IMR-90 (cell line): Measurements from ENCODE around the gene DUSP22. TPM values are rescaled to one million over a fixed set of nuclear protein-coding genes. Genes with fewer than 3 reads are reported as not detected.

Source experiments
- ATAC-seq: fragments of 200-7000 bp; cut with Tn5 transposase; 2 replicates; pipeline ENCODE4 v1.9.1; 2020; ENCODE audit warnings: low read depth, mild to moderate bottlenecking, moderate library complexity
- BruUV-seq: library from RNA; stranded (reverse); fragments of 400-500 nt; replicated peaks from 2 replicates; lab custom pipeline; 2021; lab: Mats Ljungman, UMichigan
- CTCF ChIA-PET: fragments of 300-600 bp; formaldehyde crosslinking; extraction: SDS; loops from one replicate; lab custom pipeline; 2021; ENCODE audit warnings: antibody characterized with exemption; lab: Yijun Ruan, JAX
- POLR2A ChIA-PET: fragments of 300-600 bp; sonication (Branson Sonifier 250); formaldehyde crosslinking; loops from one replicate; lab custom pipeline; 2022; ENCODE audit warnings: antibody characterized with exemption; ENCODE audit not compliant: unreplicated experiment; lab: Charles Lee
- DNase-seq: peaks from one replicate; pipeline ENCODE4 v3.0.0; 2013
- H2AFZ ChIP-seq: replicated peaks from 2 replicates; pipeline ENCODE3; 2013; ENCODE audit warnings: low read length, mild to moderate bottlenecking; ENCODE audit not compliant: poor library complexity
- H2AK5ac ChIP-seq: 2 replicates; pipeline ENCODE4 v1.6.1; 2013; ENCODE audit warnings: low read depth, low read length, inconsistent platforms
- H2AK9ac ChIP-seq: replicated peaks from 2 replicates; pipeline ENCODE3; 2013; ENCODE audit warnings: mild to moderate bottlenecking, low read depth, low read length, moderate library complexity; ENCODE audit not compliant: poor library complexity
- H2BK120ac ChIP-seq: 2 replicates; pipeline ENCODE4 v1.6.1; 2013; ENCODE audit warnings: low read depth, low read length, inconsistent platforms
- H2BK15ac ChIP-seq: 3 replicates; pipeline ENCODE4 v1.6.1; 2013; ENCODE audit warnings: low read depth, low read length, inconsistent platforms
- H2BK20ac ChIP-seq: 2 replicates; pipeline ENCODE4 v1.6.1; 2013; ENCODE audit warnings: low read depth, mild to moderate bottlenecking, inconsistent platforms, low read length, moderate library complexity
- H2BK5ac ChIP-seq: 2 replicates; pipeline ENCODE4 v1.6.1; 2013; ENCODE audit warnings: mild to moderate bottlenecking, low read depth, low read length, inconsistent platforms; ENCODE audit not compliant: poor library complexity, severe bottlenecking
- H3K14ac ChIP-seq: replicated peaks from 2 replicates; pipeline ENCODE4 v1.6.1; 2013; ENCODE audit warnings: low read depth, low read length, inconsistent platforms
- H3K18ac ChIP-seq: 2 replicates; pipeline ENCODE4 v1.6.1; 2013; ENCODE audit warnings: low read depth, low read length, control low read depth
- H3K23ac ChIP-seq: 2 replicates; pipeline ENCODE4 v1.6.1; 2013; ENCODE audit warnings: low read depth, low read length, inconsistent platforms
- H3K27ac ChIP-seq: 2 replicates; pipeline ENCODE4 v1.5.1; 2013; ENCODE audit warnings: mild to moderate bottlenecking, control low read depth, low read length; ENCODE audit not compliant: insufficient read depth
- H3K27me3 ChIP-seq: 2 replicates; pipeline ENCODE4 v1.6.1; 2013; ENCODE audit warnings: low read length; ENCODE audit not compliant: control insufficient read depth, insufficient read depth
- H3K36me3 ChIP-seq: 2 replicates; pipeline ENCODE4 v1.6.1; 2013; ENCODE audit warnings: low read length, mixed read lengths; ENCODE audit not compliant: control insufficient read depth, insufficient read depth
- H3K4ac ChIP-seq: 2 replicates; pipeline ENCODE4 v1.6.1; 2013; ENCODE audit warnings: low read depth, low read length, inconsistent platforms
- H3K4me1 ChIP-seq: 2 replicates; pipeline ENCODE4 v1.6.1; 2013; ENCODE audit warnings: low read length, mixed read lengths; ENCODE audit not compliant: control insufficient read depth, insufficient read depth
- H3K4me2 ChIP-seq: 2 replicates; pipeline ENCODE4 v1.6.1; 2013; ENCODE audit warnings: low read depth, mild to moderate bottlenecking, control low read depth, low read length, moderate library complexity
- H3K4me3 ChIP-seq: 2 replicates; pipeline ENCODE4 v1.5.1; 2013; ENCODE audit warnings: low read depth, mild to moderate bottlenecking, control low read depth, low read length, moderate library complexity; ENCODE audit not compliant: insufficient read depth
- H3K56ac ChIP-seq: 2 replicates; pipeline ENCODE4 v1.6.1; 2013; ENCODE audit warnings: low read length, inconsistent platforms; ENCODE audit not compliant: insufficient read depth; ENCODE audit errors: extremely low read depth
- H3K79me1 ChIP-seq, 2 experiments: 2 replicates each; pipeline ENCODE4 v1.6.1; 2013; ENCODE audit warnings: low read length in 2 of 2, inconsistent platforms in 1 of 2, low read depth in 1 of 2
- H3K9ac ChIP-seq: 2 replicates; pipeline ENCODE4 v1.6.1; 2013; ENCODE audit warnings: low read depth, low read length, control low read depth
- H3K9me1 ChIP-seq: 2 replicates; pipeline ENCODE4 v1.6.1; 2013; ENCODE audit warnings: low read length, inconsistent platforms; ENCODE audit not compliant: insufficient read depth
- H3K9me3 ChIP-seq: 2 replicates; pipeline ENCODE4 v1.6.1; 2013; ENCODE audit warnings: low read length; ENCODE audit not compliant: control insufficient read depth, insufficient read depth
- H4K20me1 ChIP-seq: 2 replicates; pipeline ENCODE4 v1.6.1; 2013; ENCODE audit warnings: low read length, inconsistent platforms; ENCODE audit not compliant: insufficient read depth
- H4K5ac ChIP-seq: 2 replicates; pipeline ENCODE4 v1.6.1; 2013; ENCODE audit warnings: mild to moderate bottlenecking, low read depth, low read length, control low read depth
- H4K8ac ChIP-seq, 2 experiments: 2 replicates each; pipeline ENCODE4 v1.6.1; 2013; ENCODE audit warnings: low read depth in 2 of 2, low read length in 2 of 2, control low read depth in 1 of 2, inconsistent platforms in 1 of 2
- H4K91ac ChIP-seq: 2 replicates; pipeline ENCODE4 v1.6.1; 2013; ENCODE audit warnings: low read depth, low read length, inconsistent platforms; ENCODE audit not compliant: insufficient read depth
- BHLHE40 ChIP-seq: fragments of 150-350 bp; IDR thresholded peaks from 2 replicates; pipeline ENCODE4 v1.6.1; 2016; ENCODE audit warnings: mild to moderate bottlenecking, low read depth, low read length
- CEBPB ChIP-seq: IDR thresholded peaks from 2 replicates; pipeline ENCODE4 v1.6.1; 2012; ENCODE audit warnings: low read depth, low read length, improper control_type of control experiment
- CHD1 ChIP-seq: IDR thresholded peaks from 2 replicates; pipeline ENCODE4 v1.6.1; 2012; ENCODE audit warnings: low read depth, low read length, improper control_type of control experiment
- ELK1 ChIP-seq: fragments of 150-350 bp; IDR thresholded peaks from 2 replicates; pipeline ENCODE4 v1.6.1; 2016; ENCODE audit warnings: low read depth, mild to moderate bottlenecking, low read length, moderate library complexity, borderline replicate concordance
- FOS ChIP-seq: fragments of 150-350 bp; IDR thresholded peaks from 2 replicates; pipeline ENCODE4 v1.6.1; 2016; ENCODE audit warnings: low read depth, low read length
- MAFK ChIP-seq: IDR thresholded peaks from 2 replicates; pipeline ENCODE4 v1.6.1; 2012; ENCODE audit warnings: low read depth, low read length, improper control_type of control experiment
- MXI1 ChIP-seq: IDR thresholded peaks from 2 replicates; pipeline ENCODE4 v1.6.1; 2012; ENCODE audit warnings: low read depth, mild to moderate bottlenecking, low read length, moderate library complexity, borderline replicate concordance
- NFE2L2 ChIP-seq: fragments of 150-350 bp; IDR thresholded peaks from 2 replicates; pipeline ENCODE4 v1.6.1; 2016; ENCODE audit warnings: low read depth, mild to moderate bottlenecking, low read length
- POLR2A ChIP-seq: IDR thresholded peaks from 2 replicates; pipeline ENCODE4 v1.6.1; 2012; ENCODE audit warnings: mild to moderate bottlenecking, low read depth, low read length
- RAD21 ChIP-seq: IDR thresholded peaks from 2 replicates; pipeline ENCODE4 v1.6.1; 2012; ENCODE audit warnings: low read length, improper control_type of control experiment
- RCOR1 ChIP-seq: IDR thresholded peaks from 2 replicates; pipeline ENCODE4 v1.6.1; 2012; ENCODE audit warnings: mild to moderate bottlenecking, low read length, improper control_type of control experiment; ENCODE audit not compliant: insufficient replicate concordance
- RFX5 ChIP-seq: IDR thresholded peaks from 2 replicates; pipeline ENCODE4 v1.8.0; 2012; ENCODE audit warnings: low read depth, mild to moderate bottlenecking, low read length, moderate library complexity
- WGBS, 2 experiments: methylation state at CpG; one replicate each; pipeline versions ENCODE4 v1.1.5 to v1.1.7; 2013; ENCODE audit warnings: missing lambda C conversion rate in 2 of 2; ENCODE audit not compliant: insufficient read length in 1 of 2; ENCODE audit errors: extremely low coverage in 2 of 2; 5-methylcytosine and 5-hydroxymethylcytosine counted together
- dilution Hi-C: fragments of 300-500 bp; cut with HindIII; formaldehyde crosslinking; loops from one replicate; pipeline ENCODE4 v1.14.3; 2018; ENCODE audit warnings: low sequenced_read_pairs; ENCODE audit not compliant: unreplicated experiment
- in situ Hi-C: fragments of 300-500 bp; cut with MboI; formaldehyde crosslinking; loops from 3 replicates; pipeline ENCODE4 v1.14.3; 2019; ENCODE audit warnings: low sequenced_read_pairs, inconsistent platforms, mixed read lengths
- intact Hi-C: fragments of 100-400 bp; cut with micrococcal nuclease; formaldehyde crosslinking; loops from 2 replicates; pipeline ENCODE4 v1.10.0; 2022
- polyA plus RNA-seq, 3 experiments: library from polyadenylated mRNA; depleted of rRNA; stranded (reverse); fragments of >200 nt; gene quantifications; 2 replicates each; pipeline ENCODE4 v1.2.3, GENCODE V29; 2012; ENCODE audit warnings: low replicate concordance in 1 of 3
- total RNA-seq: library from RNA; depleted of rRNA; stranded (reverse); fragments of >200 nt; gene quantifications from 2 replicates; pipeline ENCODE4 v1.2.3, GENCODE V29; 2012

Gene DUSP22
- total and polyA plus RNA-seq, 2 of the 4 experiments (the other 2 are of a cell fraction) = 7.1 to 8.2 TPM

GRCh38 chr6:380234-381218 is 88.2 kb downstream of the DUSP22 start:
- Histone ChIP-seq H2BK5ac (no peak overlapping the region), H3K27ac (no peak overlapping the region), H2BK15ac (no peak overlapping the region), H3K4me1 (peaks cover 4% of the 10 kb centered on the region; the same call in 1 of the 2 replicates), H2AK5ac (no peak overlapping the region), H3K56ac (no peak overlapping the region), H3K23ac (no peak overlapping the region), H3K9me3 (peaks cover 12% of the 10 kb centered on the region), H2BK20ac (no peak overlapping the region), H3K4ac (no peak overlapping the region), H3K4me2 (no peak overlapping the region), H3K9ac (no peak overlapping the region), H3K79me1 (no peaks in the 10 kb centered on the region), H3K36me3 (no peaks in the 10 kb centered on the region), H4K20me1 (no peaks in the 10 kb centered on the region), H3K14ac (no peak overlapping the region), H4K91ac (no peak overlapping the region), H3K4me3 (no peak overlapping the region), H2AFZ (no peak overlapping the region), H3K9me1 (no peaks in the 10 kb centered on the region), H2BK120ac (no peak overlapping the region), H4K5ac (no peak overlapping the region), H2AK9ac (no peak overlapping the region), H4K8ac (no peak overlapping the region), H3K18ac (no peak overlapping the region), H3K27me3 (peaks cover 37% of the 10 kb centered on the region)
- no peak for DNase-seq
- POLR2A ChIA-PET = no interaction called here
- no peak for TF ChIP-seq RFX5
- no peak for TF ChIP-seq POLR2A
- no peak for TF ChIP-seq MAFK
- TF ChIP-seq CHD1 = no peak
- no peak for TF ChIP-seq MXI1
- TF ChIP-seq NFE2L2 = no peak
- TF ChIP-seq BHLHE40 = no peak
- TF ChIP-seq RCOR1 = no peak
- TF ChIP-seq RAD21 = no peak
- TF ChIP-seq ELK1 = no peak
- TF ChIP-seq CEBPB = no peak
- TF ChIP-seq FOS = no peak
- dilution Hi-C loops = no loop called here
- intact Hi-C loops = no loop called here
- no peak for ATAC-seq
- CTCF ChIA-PET = no interaction called here
- WGBS, 2 experiments = 68% methylated on average over 20 of the region's 26 CpGs; no CpG with 5 or more reads in 1 of the 2 experiments
- in situ Hi-C loops = no loop called here
- BruUV-seq = no TSS peak
